ENCODE results near the gene NPR3. TPM values are rescaled to one million over a fixed set of nuclear protein-coding genes. Genes with fewer than 3 reads are reported as not detected.
A peak's percentile ranks its signal among the peaks of the same experiment; 100 is the strongest.

NPR3 gene
- total RNA-seq, 4 donors from 2014 or later = 0.51 to 4.9 (median 1.3) TPM

DNA sequence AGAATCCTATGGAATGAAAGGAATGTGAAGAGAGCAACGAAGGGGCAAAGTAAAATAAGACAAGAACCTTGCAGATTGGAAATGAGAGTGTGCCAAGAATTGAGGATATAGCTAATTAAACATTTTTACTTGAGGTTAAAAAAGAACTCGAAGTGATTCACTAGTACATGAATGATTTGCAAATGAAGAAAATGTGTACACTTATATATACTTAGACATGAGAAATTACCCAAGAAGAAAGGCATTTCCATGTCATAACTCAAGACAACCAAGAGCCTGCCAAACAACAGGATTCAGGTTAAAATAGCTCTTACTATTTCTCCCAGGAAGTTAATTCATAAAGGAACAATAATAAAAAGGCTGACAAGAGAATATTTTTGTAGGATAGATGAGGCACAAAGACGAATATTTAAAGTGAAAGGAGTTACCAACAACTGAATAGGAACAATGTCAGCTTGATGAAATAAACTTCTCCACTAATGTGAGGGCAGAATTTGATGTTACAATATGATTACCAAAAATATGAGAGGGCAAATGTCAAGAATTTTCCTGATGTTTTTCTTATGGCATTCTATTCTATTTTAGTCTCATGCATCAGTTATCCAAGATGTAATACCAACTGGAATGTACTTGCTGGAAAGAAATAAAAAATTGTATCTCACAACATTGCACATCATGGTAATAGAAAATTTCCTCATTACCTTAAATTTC is 18.9 kb upstream of the NPR3 start:
- no peak for ATAC-seq
- Histone ChIP-seq H3K4me1 (peaks cover 0 to 3% of the 10 kb centered on the region in 2 donors), H3K27me3 (no peaks in the 10 kb centered on the region), H3K27ac (no peak overlapping the region), H3K36me3 (no peaks in the 10 kb centered on the region), H3K9me3 (no peaks in the 10 kb centered on the region), H3K4me3 (no peak overlapping the region)
- in situ Hi-C loops (cut with MboI; ENCODE audit: low sequenced_read_pairs in 4 of 4) (no loop called here), intact Hi-C loops (cut with DNase I; ENCODE audit: low total_unique reads) (no loop called here)
- TF ChIP-seq POLR2A (IDR thresholded peaks at IDR 0.05) = no peak
- TF ChIP-seq, protein P1, sequence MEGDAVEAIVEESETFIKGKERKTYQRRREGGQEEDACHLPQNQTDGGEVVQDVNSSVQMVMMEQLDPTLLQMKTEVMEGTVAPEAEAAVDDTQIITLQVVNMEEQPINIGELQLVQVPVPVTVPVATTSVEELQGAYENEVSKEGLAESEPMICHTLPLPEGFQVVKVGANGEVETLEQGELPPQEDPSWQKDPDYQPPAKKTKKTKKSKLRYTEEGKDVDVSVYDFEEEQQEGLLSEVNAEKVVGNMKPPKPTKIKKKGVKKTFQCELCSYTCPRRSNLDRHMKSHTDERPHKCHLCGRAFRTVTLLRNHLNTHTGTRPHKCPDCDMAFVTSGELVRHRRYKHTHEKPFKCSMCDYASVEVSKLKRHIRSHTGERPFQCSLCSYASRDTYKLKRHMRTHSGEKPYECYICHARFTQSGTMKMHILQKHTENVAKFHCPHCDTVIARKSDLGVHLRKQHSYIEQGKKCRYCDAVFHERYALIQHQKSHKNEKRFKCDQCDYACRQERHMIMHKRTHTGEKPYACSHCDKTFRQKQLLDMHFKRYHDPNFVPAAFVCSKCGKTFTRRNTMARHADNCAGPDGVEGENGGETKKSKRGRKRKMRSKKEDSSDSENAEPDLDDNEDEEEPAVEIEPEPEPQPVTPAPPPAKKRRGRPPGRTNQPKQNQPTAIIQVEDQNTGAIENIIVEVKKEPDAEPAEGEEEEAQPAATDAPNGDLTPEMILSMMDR (IDR thresholded peaks at IDR 0.05 in 4 of 5, conservative IDR thresholded peaks at IDR 0.05 in 1 of 5) = no peak
- DNase-seq = no peak

DNA sequence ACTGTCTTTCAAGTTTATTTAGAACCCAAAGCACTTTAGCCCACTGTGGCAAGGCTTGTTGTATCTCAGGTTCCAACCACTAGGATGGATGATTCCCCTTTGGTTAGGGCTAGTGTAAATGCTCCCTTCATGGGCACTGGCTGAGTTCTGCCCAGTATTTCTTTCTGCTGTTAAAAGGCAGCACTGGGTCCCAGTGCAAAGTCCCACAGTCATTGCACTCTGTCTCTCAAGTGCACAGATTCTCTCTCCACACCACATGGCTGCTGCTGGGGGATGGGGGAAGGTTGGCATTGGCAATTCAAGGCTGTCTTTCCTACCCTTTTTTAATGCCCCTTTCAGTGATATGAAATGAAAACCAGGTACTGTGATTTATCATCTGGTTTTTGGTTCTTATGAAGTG is 7.2 kb upstream of the NPR3 start:
- Histone ChIP-seq H3K4me3 (no peak overlapping the region), H3K4me1 (no peaks in the 10 kb centered on the region), H3K9me3 (no peaks in the 10 kb centered on the region), H3K27ac (no peak overlapping the region), H3K27me3 (no peaks in the 10 kb centered on the region), H3K36me3 (no peaks in the 10 kb centered on the region)
- in situ Hi-C loops (cut with MboI; ENCODE audit: low sequenced_read_pairs in 4 of 4) (no loop called here), intact Hi-C loops (cut with DNase I; ENCODE audit: low total_unique reads) (no loop called here)
- TF ChIP-seq, protein P1 (IDR thresholded peaks at IDR 0.05 in 4 of 5, conservative IDR thresholded peaks at IDR 0.05 in 1 of 5) = no peak
- TF ChIP-seq POLR2A (IDR thresholded peaks at IDR 0.05) = no peak
- no peak for ATAC-seq
- no peak for DNase-seq

DNA sequence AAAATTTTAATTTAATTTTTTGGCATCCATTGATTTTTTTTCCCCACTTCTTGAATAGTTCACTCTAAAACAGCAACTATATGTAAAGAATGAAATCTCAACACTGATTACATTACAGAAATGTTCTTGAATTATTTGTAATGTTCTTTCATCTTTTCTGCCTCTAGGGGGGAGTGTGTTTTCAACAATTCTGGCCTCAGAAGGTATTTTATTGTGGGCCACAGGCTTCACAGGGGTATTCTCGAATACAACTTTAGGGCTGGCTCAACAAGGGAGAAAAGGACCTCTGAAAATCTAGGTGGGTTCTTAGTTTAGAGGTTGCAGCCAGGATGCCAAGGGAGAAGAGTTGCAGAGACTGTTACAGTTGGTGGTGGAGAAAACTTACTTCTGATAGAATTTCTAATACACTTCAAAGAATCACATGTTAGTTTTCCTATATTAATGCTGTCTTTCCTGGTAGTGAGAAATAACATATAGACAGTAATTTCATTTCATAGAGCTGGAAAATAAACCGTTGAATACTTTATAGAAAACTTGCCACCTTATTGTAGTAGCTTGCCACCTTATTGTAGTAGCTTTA is 3.6 kb upstream of the NPR3 start:
- DNase-seq = no peak
- Histone ChIP-seq H3K27ac (no peak overlapping the region), H3K9me3 (no peaks in the 10 kb centered on the region), H3K36me3 (no peaks in the 10 kb centered on the region), H3K4me1 (peaks cover 0 to 16% of the 10 kb centered on the region in 2 donors), H3K4me3 (no peak overlapping the region), H3K27me3 (peaks cover 4 to 13% (median 8%) of the 10 kb centered on the region in 3 donors)
- no peak for ATAC-seq
- intact Hi-C loops (cut with DNase I; ENCODE audit: low total_unique reads) (loop anchor here (5.0 kb wide), 1 partner anchor 595 kb away; no protein-coding TSS in a partner anchor), in situ Hi-C loops (cut with MboI; ENCODE audit: low sequenced_read_pairs in 4 of 4) (no loop called here)
- no peak for TF ChIP-seq POLR2A (IDR thresholded peaks at IDR 0.05)
- TF ChIP-seq, protein P1 (IDR thresholded peaks at IDR 0.05 in 4 of 5, conservative IDR thresholded peaks at IDR 0.05 in 1 of 5) = peak in 1 of 5 experiments; percentile 35

DNA sequence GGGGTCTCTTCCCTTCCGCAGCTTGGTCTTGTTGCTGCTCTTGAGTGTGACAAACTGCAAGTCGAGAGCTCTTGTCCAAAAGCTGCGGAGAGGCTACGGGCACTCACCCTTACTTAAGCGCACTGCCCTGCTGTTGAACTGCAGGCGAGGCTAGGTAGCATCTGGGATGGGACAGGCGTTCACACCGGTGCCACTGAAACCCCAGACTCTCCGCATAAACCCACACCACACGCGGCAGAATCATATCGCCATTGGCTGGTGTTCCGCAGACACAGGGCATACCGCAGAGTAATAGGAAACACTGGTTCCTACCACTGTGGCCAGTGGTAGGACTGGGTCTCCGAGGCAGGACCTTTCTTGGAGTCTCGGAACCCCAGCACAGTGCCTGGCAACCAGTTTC is 2.2 kb upstream of the NPR3 start:
- H3K36me3 ChIP-seq = no peaks in the 10 kb centered on the region
- peaks cover 13 to 27% (median 19%) of the 10 kb centered on the region in 3 donors for H3K27me3 ChIP-seq
- in situ Hi-C loops (cut with MboI; ENCODE audit: low sequenced_read_pairs in 4 of 4) = no loop called here
- no peak overlapping the region for H3K4me3 ChIP-seq
- H3K27ac ChIP-seq = no peak overlapping the region
- H3K9me3 ChIP-seq = no peaks in the 10 kb centered on the region
- no peak for ATAC-seq
- intact Hi-C loops (cut with DNase I; ENCODE audit: low total_unique reads) = loop anchor here (1.0 to 5.0 kb wide), 2 partner anchors 549 to 593 kb away; no protein-coding TSS in a partner anchor
- TF ChIP-seq, protein P1 (IDR thresholded peaks at IDR 0.05 in 4 of 5, conservative IDR thresholded peaks at IDR 0.05 in 1 of 5) = no peak
- TF ChIP-seq POLR2A (IDR thresholded peaks at IDR 0.05) = no peak
- no peak for DNase-seq
- H3K4me1 ChIP-seq = peaks cover 0 to 27% of the 10 kb centered on the region in 2 donors
